Body of pancreas (tissue), 4 donors: Measurements from ENCODE around the gene TTC39C. TPM values are rescaled to one million over a fixed set of nuclear protein-coding genes. Genes with fewer than 3 reads are reported as not detected.

ENCODE experiments used
- ATAC-seq: fragments of 150-250 bp; one replicate; pipeline ENCODE4 v1.9.1; 2016
- DNase-seq, 4 donors: peaks; one replicate each; pipeline ENCODE4 v3.0.0-alpha.2; 2019
- H3K27ac ChIP-seq, 4 donors: fragments of 200-600 bp; sonication (generic); 1 replicate in 3 of 4; 2 replicates in 1 of 4; pipeline versions ENCODE4 v1.5.1 to v1.6.1; 2016 to 2019; ENCODE audit warnings: mild to moderate bottlenecking in 1 of 4, mixed read lengths in 1 of 4, moderate library complexity in 1 of 4
- H3K27me3 ChIP-seq, 2 donors: fragments of 200-600 bp; sonication (generic); one replicate each; pipeline ENCODE4 v1.6.0; 2016; ENCODE audit warnings: mild to moderate bottlenecking in 1 of 2
- H3K36me3 ChIP-seq, 2 donors: fragments of 200-600 bp; sonication (generic); replicated peaks in 1 of 2; 2 replicates each; pipeline ENCODE4 v1.5.1; 2016; ENCODE audit warnings: low read depth in 2 of 2; ENCODE audit not compliant: insufficient read depth in 1 of 2
- H3K4me1 ChIP-seq: fragments of 200-600 bp; sonication (generic); one replicate; pipeline ENCODE4 v1.6.0; 2016
- H3K4me3 ChIP-seq, 2 donors: fragments of 200-600 bp; sonication (generic); 1 replicate in 1 of 2; 2 replicates in 1 of 2; pipeline ENCODE4 v1.5.1; 2016 to 2019
- H3K9me3 ChIP-seq, 3 donors: fragments of 200-600 bp; sonication (generic); 1 replicate in 2 of 3; 2 replicates in 1 of 3; pipeline ENCODE4 v1.5.1; 2016
- CTCF ChIP-seq, 7 experiments: fragments of 450-650 bp in 4 of 7; fragments of 200-600 bp in 3 of 7; sonication (generic) in 3 of 7; IDR thresholded peaks; one replicate each; pipeline ENCODE4 v1.5.1; 2016 to 2019; ENCODE audit warnings: antibody characterized with exemption in 7 of 7
- POLR2A ChIP-seq, 3 donors: fragments of 450-650 bp; IDR thresholded peaks; one replicate each; pipeline ENCODE4 v1.6.1; 2016; ENCODE audit warnings: antibody characterized with exemption in 3 of 3, mild to moderate bottlenecking in 2 of 3
- WGBS, 2 donors: methylation state at CpG; one replicate each; pipeline ENCODE4 v1.1.5; 2017; 5-methylcytosine and 5-hydroxymethylcytosine counted together
- intact Hi-C: fragments of 100-400 bp; cut with DNase I; formaldehyde crosslinking; loops from one replicate; pipeline ENCODE4 v1.15.1; 2023
- total RNA-seq, 2 donors: library from RNA; depleted of rRNA; stranded (reverse); fragments of >200 nt; gene quantifications; one replicate each; pipeline ENCODE4 v1.1.0, GENCODE V29; 2016

Gene TTC39C
- total RNA-seq, 2 donors from 2014 or later: 20.1 to 21.8 TPM

- TF ChIP-seq CTCF (IDR thresholded peaks at IDR 0.05) (no peak), POLR2A (IDR thresholded peaks at IDR 0.05) (no peak)
- Histone ChIP-seq H3K27ac (no peak overlapping the region), H3K9me3 (no peaks in the 10 kb centered on the region), H3K36me3 (peaks cover 0 to 7% of the 10 kb centered on the region in 2 donors), H3K4me3 (no peak overlapping the region), H3K4me1 (no peaks in the 10 kb centered on the region), H3K27me3 (no peaks in the 10 kb centered on the region)
- 56 to 60% methylated on average over 8 of the region's 8 CpGs for WGBS, 2 donors
- ATAC-seq (no peak), DNase-seq (peak in 1 of 4 donors; percentile 9)
- intact Hi-C loops: no loop called here
Measured at GRCh38 chr18:24170360-24170759, 155.8 kb downstream of the TTC39C start.

- WGBS, 2 donors: 80 to 83% methylated on average over 3 of the region's 3 CpGs
- Histone ChIP-seq H3K9me3 (no peaks in the 10 kb centered on the region), H3K36me3 (no peaks in the 10 kb centered on the region), H3K27me3 (no peaks in the 10 kb centered on the region), H3K4me3 (no peak overlapping the region), H3K27ac (no peak overlapping the region), H3K4me1 (peaks cover 8% of the 10 kb centered on the region)
- intact Hi-C loops: no loop called here
- ATAC-seq (no peak), DNase-seq (no peak)
- TF ChIP-seq POLR2A (IDR thresholded peaks at IDR 0.05): no peak
- TF ChIP-seq CTCF (IDR thresholded peaks at IDR 0.05): no peak
Measured at GRCh38 chr18:24173997-24174396, 159.4 kb downstream of the TTC39C start.

- Histone ChIP-seq H3K4me1 (peaks cover 8% of the 10 kb centered on the region), H3K27me3 (no peaks in the 10 kb centered on the region), H3K4me3 (no peak overlapping the region), H3K9me3 (no peaks in the 10 kb centered on the region), H3K27ac (no peak overlapping the region), H3K36me3 (no peaks in the 10 kb centered on the region)
- intact Hi-C loops: no loop called here
- TF ChIP-seq POLR2A (IDR thresholded peaks at IDR 0.05) (no peak), CTCF (IDR thresholded peaks at IDR 0.05) (peak; percentile 40 to 67 (median 59))
- peak; percentile 53 to 70 (median 64) for DNase-seq
- WGBS, 2 donors: 63 to 69% methylated on average over 7 of the region's 7 CpGs
- no peak for ATAC-seq
Measured at GRCh38 chr18:24176727-24177416, 162.3 kb downstream of the TTC39C start.

GRCh38 chr18:24177499-24178133, 163.1 kb downstream of the TTC39C start:
- H3K27ac ChIP-seq: no peak overlapping the region
- H3K4me3 ChIP-seq: no peak overlapping the region
- H3K9me3 ChIP-seq: no peaks in the 10 kb centered on the region
- H3K36me3 ChIP-seq: no peaks in the 10 kb centered on the region
- DNase-seq (no peak), ATAC-seq (peak; percentile 42)
- TF ChIP-seq CTCF (IDR thresholded peaks at IDR 0.05) (no peak), POLR2A (IDR thresholded peaks at IDR 0.05) (no peak)
- WGBS, 2 donors: 58 to 59% methylated on average over 5 of the region's 5 CpGs
- intact Hi-C loops: no loop called here
- H3K27me3 ChIP-seq: no peaks in the 10 kb centered on the region
- H3K4me1 ChIP-seq: peaks cover 8% of the 10 kb centered on the region
